ENCODE measurements around the gene IMMP1L. TPM values are rescaled to one million over a fixed set of nuclear protein-coding genes. Genes with fewer than 3 reads are reported as not detected.

IMMP1L gene
- total RNA-seq, 6 experiments from 2014 or later, result 5.9 to 17.9 (median 10.6) TPM

- intact Hi-C loops (cut with DNase I), result no loop called here
- no peak for ATAC-seq
- no peaks in the 10 kb centered on the region for H3K9me3 ChIP-seq
- no peaks in the 10 kb centered on the region for H3K27me3 ChIP-seq
- no peak overlapping the region for H3K27ac ChIP-seq
- DNase-seq, result no peak
- H3K36me3 ChIP-seq, result no peaks in the 10 kb centered on the region
- no peak for TF ChIP-seq CTCF (IDR thresholded peaks at IDR 0.05)
- TF ChIP-seq POLR2A (IDR thresholded peaks at IDR 0.05), result no peak
- WGBS (ENCODE audit: insufficient coverage, low coverage, low lambda C conversion rate, missing lambda C conversion rate), result 93% methylated on average over 4 of the region's 4 CpGs
- no peak overlapping the region for H3K4me3 ChIP-seq
- H3K4me1 ChIP-seq, result no peaks in the 10 kb centered on the region
Measured at GRCh38 chr11:31493235-31493634, 16.2 kb downstream of the IMMP1L start.

- no peak for ATAC-seq
- intact Hi-C loops (cut with DNase I), result no loop called here
- 91% methylated on average over 2 of the region's 2 CpGs for WGBS (ENCODE audit: insufficient coverage, low coverage, low lambda C conversion rate, missing lambda C conversion rate)
Measured at GRCh38 chr11:31492320-31492913, 17.0 kb downstream of the IMMP1L start.

GRCh38 chr11:31487848-31488247, 21.6 kb downstream of the IMMP1L start:
- Histone ChIP-seq H3K27me3 (no peaks in the 10 kb centered on the region), H3K4me1 (no peaks in the 10 kb centered on the region), H3K9me3 (no peaks in the 10 kb centered on the region), H3K36me3 (no peaks in the 10 kb centered on the region), H3K27ac (no peak overlapping the region), H3K4me3 (no peak overlapping the region)
- ATAC-seq, result peak; percentile 68 to 79 (median 70)
- no peak for TF ChIP-seq POLR2A (IDR thresholded peaks at IDR 0.05)
- peak; percentile 42 to 47 (median 45) for TF ChIP-seq CTCF (IDR thresholded peaks at IDR 0.05)
- intact Hi-C loops (cut with DNase I), result no loop called here
- no peak for DNase-seq
- 11% methylated on average over 1 of the region's 1 CpG for WGBS (ENCODE audit: insufficient coverage, low coverage, low lambda C conversion rate, missing lambda C conversion rate)

More at GRCh38 chr11:31492320-31492913, 17.0 kb downstream of the IMMP1L start:
- Histone ChIP-seq H3K4me1 (no peaks in the 10 kb centered on the region), H3K27me3 (no peaks in the 10 kb centered on the region), H3K27ac (no peak overlapping the region), H3K9me3 (no peaks in the 10 kb centered on the region), H3K4me3 (no peak overlapping the region), H3K36me3 (no peaks in the 10 kb centered on the region)
- TF ChIP-seq CTCF (IDR thresholded peaks at IDR 0.05), result no peak
- no peak for TF ChIP-seq POLR2A (IDR thresholded peaks at IDR 0.05)
- no peak for DNase-seq

- Histone ChIP-seq H3K4me1 (no peaks in the 10 kb centered on the region), H3K9me3 (no peaks in the 10 kb centered on the region), H3K27ac (no peak overlapping the region), H3K36me3 (no peaks in the 10 kb centered on the region), H3K27me3 (no peaks in the 10 kb centered on the region), H3K4me3 (no peak overlapping the region)
- DNase-seq (no peak), ATAC-seq (no peak)
- intact Hi-C loops (cut with DNase I), result no loop called here
- WGBS (ENCODE audit: insufficient coverage, low coverage, low lambda C conversion rate, missing lambda C conversion rate), result 75% methylated on average over 4 of the region's 4 CpGs
- no peak for TF ChIP-seq POLR2A (IDR thresholded peaks at IDR 0.05)
- no peak for TF ChIP-seq CTCF (IDR thresholded peaks at IDR 0.05)
Measured at GRCh38 chr11:31484497-31484896, 24.9 kb downstream of the IMMP1L start.
